GM12878 (cell line): Measurements from ENCODE around the gene ADAMTS6. TPM values are rescaled to one million over a fixed set of nuclear protein-coding genes. Genes with fewer than 3 reads are reported as not detected.

Experiments
- ATAC-seq: fragments of 200-7000 bp; cut with Tn5 transposase; 3 replicates; pipeline ENCODE4 v1.9.1; 2020; ENCODE audit warnings: mild to moderate bottlenecking, moderate library complexity
- BruUV-seq: library from RNA; stranded (reverse); fragments of 400-500 nt; replicated peaks from 2 replicates; lab custom pipeline; 2021; lab: Mats Ljungman, UMichigan
- CTCF ChIA-PET: fragments of 300-600 bp; sonication (Branson Sonifier 250); formaldehyde crosslinking; extraction: SDS; loops from one replicate; lab custom pipeline; 2021; ENCODE audit warnings: inconsistent platforms; lab: Yijun Ruan, JAX
- POLR2A ChIA-PET: fragments of 350-600 bp; formaldehyde crosslinking; extraction: SDS; loops from one replicate; lab custom pipeline; 2021; ENCODE audit warnings: inconsistent platforms; lab: Charles Lee
- RAD21 ChIA-PET: fragments of 300-600 bp; sonication (Branson Sonifier 250); formaldehyde crosslinking; loops from one replicate; lab custom pipeline; 2023; ENCODE audit warnings: antibody characterized with exemption; ENCODE audit not compliant: unreplicated experiment; lab: Charles Lee
- SMC1A ChIA-PET: fragments of 300-600 bp; sonication (Branson Sonifier 250); formaldehyde crosslinking; loops from one replicate; lab custom pipeline; 2023; ENCODE audit not compliant: unreplicated experiment, uncharacterized antibody; lab: Charles Lee
- DNase-seq: peaks from one replicate; pipeline ENCODE4 v3.0.0-alpha.2; 2011; ENCODE audit warnings: low read depth, low spot score
- FAIRE-seq: peaks from 3 replicates; lab custom pipeline; 2011; peaks lifted over from hg19 to GRCh38; lab: Jason Lieb, UNC
- H2AFZ ChIP-seq: 2 replicates; pipeline ENCODE4 v1.6.0; 2011; ENCODE audit warnings: low read depth, low read length, control low read depth; ENCODE audit not compliant: control insufficient read depth
- H3K27ac ChIP-seq: 2 replicates; pipeline ENCODE4 v1.5.1; 2011; ENCODE audit warnings: control low read depth; ENCODE audit not compliant: control insufficient read depth, insufficient read depth
- H3K27me3 ChIP-seq, 2 experiments: replicated peaks in 1 of 2; 2 replicates each; pipeline versions ENCODE4 v1.6.0 to v1.6.1; 2011; ENCODE audit warnings: low read length in 1 of 2; ENCODE audit not compliant: control insufficient read depth in 2 of 2, insufficient read depth in 2 of 2
- H3K36me3 ChIP-seq, 2 experiments: 2 replicates each; pipeline ENCODE4 v1.5.1; 2011; ENCODE audit warnings: low read length in 1 of 2; ENCODE audit not compliant: control insufficient read depth in 2 of 2, insufficient read depth in 2 of 2
- H3K4me1 ChIP-seq: 2 replicates; pipeline ENCODE4 v1.6.1; 2011; ENCODE audit warnings: mild to moderate bottlenecking, low read length, moderate library complexity, mixed read lengths; ENCODE audit not compliant: control insufficient read depth, insufficient read depth
- H3K4me2 ChIP-seq: 2 replicates; pipeline ENCODE4 v1.6.0; 2011; ENCODE audit warnings: control low read depth; ENCODE audit not compliant: control insufficient read depth, insufficient read depth
- H3K4me3 ChIP-seq: fragments of 200-600 bp; sonication (generic); 2 replicates; pipeline ENCODE4 v1.5.1; 2016
- H3K79me2 ChIP-seq: 2 replicates; pipeline ENCODE4 v1.6.0; 2011; ENCODE audit warnings: low read length; ENCODE audit not compliant: control insufficient read depth, insufficient read depth
- H3K9ac ChIP-seq: 2 replicates; pipeline ENCODE4 v1.8.0; 2011; ENCODE audit warnings: low read length, control low read depth, mixed read lengths; ENCODE audit not compliant: control insufficient read depth, insufficient read depth
- H3K9me3 ChIP-seq: replicated peaks from 3 replicates; pipeline ENCODE4 v1.5.1; 2011; ENCODE audit warnings: mild to moderate bottlenecking, low read length; ENCODE audit not compliant: control insufficient read depth, insufficient read depth
- H4K20me1 ChIP-seq: 2 replicates; pipeline ENCODE4 v1.6.0; 2011; ENCODE audit not compliant: control insufficient read depth, insufficient read depth
- ATF7 ChIP-seq: fragments of 450-650 bp; IDR thresholded peaks from 2 replicates; pipeline ENCODE4 v1.6.1; 2016; ENCODE audit warnings: low read depth, mild to moderate bottlenecking
- SMAD5 ChIP-seq: IDR thresholded peaks from 2 replicates; pipeline ENCODE4 v1.6.1; 2016; ENCODE audit warnings: antibody characterized with exemption, low read depth
- WGBS: methylation state at CpG from one replicate; pipeline ENCODE4 v1.1.6; 2016; ENCODE audit warnings: low lambda C conversion rate; ENCODE audit not compliant: insufficient replicate concordance, insufficient coverage; ENCODE audit errors: missing lambda C conversion rate; 5-methylcytosine and 5-hydroxymethylcytosine counted together
- in situ Hi-C: fragments of 300-500 bp; cut with MboI; formaldehyde crosslinking; loops from 9 replicates; pipeline ENCODE4 v1.14.3; 2018; ENCODE audit warnings: mixed read lengths
- intact Hi-C: fragments of 100-400 bp; cut with micrococcal nuclease; formaldehyde crosslinking; loops from one replicate; pipeline ENCODE4 v1.14.2; 2022; ENCODE audit not compliant: unreplicated experiment
- polyA plus RNA-seq, 11 experiments: library from polyadenylated mRNA; depleted of rRNA in 4 of 11; unstranded in 6 of 11; stranded (reverse) in 5 of 11; fragments of >200 nt; fragmentation: Nextera tagmentation in 4 of 11; fragmentation: Illumina TruSeq in 1 of 11; extraction: Ambion mirVana in 4 of 11; extraction: Trizol in 1 of 11; gene quantifications; 1 replicate in 1 of 11; 2 replicates in 10 of 11; pipeline versions ENCODE4 v1.2.1 to v1.2.3, GENCODE V29; 2011 to 2016; ENCODE audit warnings: inconsistent platforms in 2 of 11, missing spikeins in 2 of 11, low read depth in 1 of 11
- total RNA-seq, 4 experiments: library from RNA; depleted of rRNA in 3 of 4; stranded (reverse); fragments of >200 nt in 3 of 4; fragmentation: Illumina TruSeq in 1 of 4; extraction: Trizol in 1 of 4; gene quantifications; 2 replicates each; pipeline versions ENCODE4 v1.2.1 to v1.2.3, GENCODE V29; 2013 to 2021
- TF ChIP-seq, protein P1 (sequence below): fragments of 450-650 bp; IDR thresholded peaks from 2 replicates; pipeline ENCODE4 v1.6.1; 2018; ENCODE audit warnings: borderline replicate concordance, mild to moderate bottlenecking; ENCODE audit not compliant: partially characterized antibody

The ADAMTS6 gene
- total and polyA plus RNA-seq, 10 of the 15 experiments (the other 5 are each of a cell fraction or from before 2014, with no cell fraction given): 1.1 to 12.3 (median 6.5) TPM

DNA sequence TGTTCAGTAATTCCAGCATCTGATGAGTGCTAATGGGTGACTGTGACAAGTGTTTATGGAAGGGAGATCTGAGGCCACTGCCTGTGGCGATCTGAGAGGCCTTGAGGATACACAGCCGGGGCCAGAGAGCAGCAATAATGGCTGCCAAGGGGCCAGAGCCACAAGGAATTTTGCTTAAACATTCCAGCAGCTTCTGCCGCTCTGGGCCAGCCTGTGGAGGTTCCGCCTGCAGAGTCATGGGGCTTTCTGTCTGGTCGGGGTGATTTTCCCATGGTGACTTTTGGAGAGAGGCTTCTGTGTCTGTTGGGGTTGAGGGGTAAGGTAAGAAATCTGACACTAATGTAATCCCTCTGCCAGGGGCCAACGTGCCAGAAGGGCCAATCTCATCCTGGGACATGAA is 353.5 kb downstream of the ADAMTS6 start:
- 54% methylated on average over 6 of the region's 6 CpGs for WGBS
- H3K36me3 ChIP-seq: no peaks in the 10 kb centered on the region
- ChIA-PET CTCF (interaction anchor here (0.6 kb wide), 1 partner anchor 64 kb away, joined by 3 read pairs; no protein-coding TSS in a partner anchor), RAD21 (interaction anchor here (1.0 kb wide), 1 partner anchor 355 kb away, joined by 3 read pairs; no protein-coding TSS in a partner anchor), POLR2A (no interaction called here), SMC1A (interaction anchor here (1.2 kb wide), 1 partner anchor 24 kb away, joined by 3 read pairs; no protein-coding TSS in a partner anchor)
- no peak overlapping the region for H3K9ac ChIP-seq
- H2AFZ ChIP-seq: no peak overlapping the region
- no TSS peak for BruUV-seq
- intact Hi-C loops (no loop called here), in situ Hi-C loops (no loop called here)
- H3K27ac ChIP-seq: no peak overlapping the region
- H3K9me3 ChIP-seq: no peaks in the 10 kb centered on the region
- H3K27me3 ChIP-seq: no peaks in the 10 kb centered on the region
- no peak for ATAC-seq
- DNase-seq: no peak
- H3K4me3 ChIP-seq: no peak overlapping the region
- no peaks in the 10 kb centered on the region for H3K79me2 ChIP-seq
- H4K20me1 ChIP-seq: no peaks in the 10 kb centered on the region
- no peaks in the 10 kb centered on the region for H3K4me1 ChIP-seq
- no peak overlapping the region for H3K4me2 ChIP-seq
- FAIRE-seq: no peak
- TF ChIP-seq, protein P1, sequence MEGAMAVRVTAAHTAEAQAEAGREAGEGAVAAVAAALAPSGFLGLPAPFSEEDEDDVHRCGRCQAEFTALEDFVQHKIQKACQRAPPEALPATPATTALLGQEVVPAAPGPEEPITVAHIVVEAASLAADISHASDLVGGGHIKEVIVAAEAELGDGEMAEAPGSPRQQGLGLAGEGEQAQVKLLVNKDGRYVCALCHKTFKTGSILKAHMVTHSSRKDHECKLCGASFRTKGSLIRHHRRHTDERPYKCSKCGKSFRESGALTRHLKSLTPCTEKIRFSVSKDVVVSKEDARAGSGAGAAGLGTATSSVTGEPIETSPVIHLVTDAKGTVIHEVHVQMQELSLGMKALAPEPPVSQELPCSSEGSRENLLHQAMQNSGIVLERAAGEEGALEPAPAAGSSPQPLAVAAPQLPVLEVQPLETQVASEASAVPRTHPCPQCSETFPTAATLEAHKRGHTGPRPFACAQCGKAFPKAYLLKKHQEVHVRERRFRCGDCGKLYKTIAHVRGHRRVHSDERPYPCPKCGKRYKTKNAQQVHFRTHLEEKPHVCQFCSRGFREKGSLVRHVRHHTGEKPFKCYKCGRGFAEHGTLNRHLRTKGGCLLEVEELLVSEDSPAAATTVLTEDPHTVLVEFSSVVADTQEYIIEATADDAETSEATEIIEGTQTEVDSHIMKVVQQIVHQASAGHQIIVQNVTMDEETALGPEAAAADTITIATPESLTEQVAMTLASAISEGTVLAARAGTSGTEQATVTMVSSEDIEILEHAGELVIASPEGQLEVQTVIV: no peak
- TF ChIP-seq ATF7 (no peak), SMAD5 (no peak)
- TF ChIP-seq, all 136 proteins: peak for 0
